ENCODE measurements around the gene ITGA7. TPM values are rescaled to one million over a fixed set of nuclear protein-coding genes. Genes with fewer than 3 reads are reported as not detected.

ITGA7 gene
- total and polyA plus RNA-seq, 8 donors = 10.3 to 62.4 (median 20.7) TPM

- peaks cover 0 to 58% of the 10 kb centered on the region in 2 donors for H3K4me1 ChIP-seq
- no peak overlapping the region for H3K4me3 ChIP-seq
- no peaks in the 10 kb centered on the region for H3K9me3 ChIP-seq
- intact Hi-C loops (cut with DNase I) = no loop called here
- H3K27me3 ChIP-seq = no peaks in the 10 kb centered on the region
- DNase-seq = no peak
- H3K27ac ChIP-seq = peak overlapping the region; percentile 67 to 96
- no peak for ATAC-seq
- H3K36me3 ChIP-seq = no peaks in the 10 kb centered on the region
- TF ChIP-seq, protein P1, sequence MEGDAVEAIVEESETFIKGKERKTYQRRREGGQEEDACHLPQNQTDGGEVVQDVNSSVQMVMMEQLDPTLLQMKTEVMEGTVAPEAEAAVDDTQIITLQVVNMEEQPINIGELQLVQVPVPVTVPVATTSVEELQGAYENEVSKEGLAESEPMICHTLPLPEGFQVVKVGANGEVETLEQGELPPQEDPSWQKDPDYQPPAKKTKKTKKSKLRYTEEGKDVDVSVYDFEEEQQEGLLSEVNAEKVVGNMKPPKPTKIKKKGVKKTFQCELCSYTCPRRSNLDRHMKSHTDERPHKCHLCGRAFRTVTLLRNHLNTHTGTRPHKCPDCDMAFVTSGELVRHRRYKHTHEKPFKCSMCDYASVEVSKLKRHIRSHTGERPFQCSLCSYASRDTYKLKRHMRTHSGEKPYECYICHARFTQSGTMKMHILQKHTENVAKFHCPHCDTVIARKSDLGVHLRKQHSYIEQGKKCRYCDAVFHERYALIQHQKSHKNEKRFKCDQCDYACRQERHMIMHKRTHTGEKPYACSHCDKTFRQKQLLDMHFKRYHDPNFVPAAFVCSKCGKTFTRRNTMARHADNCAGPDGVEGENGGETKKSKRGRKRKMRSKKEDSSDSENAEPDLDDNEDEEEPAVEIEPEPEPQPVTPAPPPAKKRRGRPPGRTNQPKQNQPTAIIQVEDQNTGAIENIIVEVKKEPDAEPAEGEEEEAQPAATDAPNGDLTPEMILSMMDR (IDR thresholded peaks at IDR 0.05) = no peak
These were observed 60.7 kb downstream of the ITGA7 start for GRCh38 chr12:55647027-55647426.

DNA sequence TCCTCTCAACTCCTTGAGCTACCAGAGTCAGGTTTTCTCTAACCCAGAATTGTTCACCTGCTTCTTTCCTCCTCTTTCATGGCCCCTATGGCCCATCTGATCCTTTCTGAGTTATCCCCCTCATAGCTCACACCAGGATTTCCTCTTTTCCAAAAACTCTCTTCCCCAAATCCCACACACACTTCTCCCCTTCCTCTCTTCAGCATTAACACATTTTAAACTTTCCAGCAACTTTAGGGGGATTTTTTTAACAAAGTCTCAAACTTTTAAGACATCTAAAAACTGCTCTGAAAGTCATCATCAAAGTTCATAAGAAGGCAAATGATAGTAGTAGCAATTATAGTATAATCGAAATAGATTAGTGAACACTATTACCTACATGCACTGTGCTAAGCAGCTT is 63.1 kb downstream of the ITGA7 start:
- ATAC-seq (no peak), DNase-seq (no peak)
- Histone ChIP-seq H3K27me3 (no peaks in the 10 kb centered on the region), H3K4me3 (no peak overlapping the region), H3K36me3 (no peaks in the 10 kb centered on the region), H3K27ac (peak overlapping the region in 1 of 2 donors; percentile 96), H3K9me3 (no peaks in the 10 kb centered on the region), H3K4me1 (peaks cover 0 to 57% of the 10 kb centered on the region in 2 donors)
- TF ChIP-seq, protein P1 (IDR thresholded peaks at IDR 0.05) = no peak
- intact Hi-C loops (cut with DNase I) = no loop called here

DNA sequence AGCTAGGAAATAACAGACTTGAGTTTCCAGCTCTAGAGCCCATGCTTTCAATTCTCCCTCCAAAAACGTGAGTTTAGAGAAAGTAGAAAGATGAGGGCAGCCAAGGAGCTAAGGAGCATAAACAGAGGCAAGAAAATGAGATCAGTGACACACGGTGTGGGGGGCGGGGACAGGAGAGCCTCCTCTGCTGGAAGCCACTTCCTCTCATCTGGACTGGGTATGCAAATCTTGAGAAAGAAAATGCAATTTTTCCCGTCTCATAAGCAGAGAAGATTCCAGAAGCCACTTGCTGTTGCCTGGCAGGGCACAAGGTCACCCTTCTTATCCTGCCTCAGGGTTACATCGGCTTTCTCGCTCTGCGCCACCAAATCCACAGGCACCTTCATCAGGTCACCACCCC is 65.0 kb downstream of the ITGA7 start:
- Histone ChIP-seq H3K27ac (peak overlapping the region; percentile 30 to 96), H3K36me3 (no peaks in the 10 kb centered on the region), H3K9me3 (no peaks in the 10 kb centered on the region), H3K4me1 (peaks cover 0 to 57% of the 10 kb centered on the region in 2 donors), H3K4me3 (peak overlapping the region in 1 of 2 donors; percentile 7), H3K27me3 (no peaks in the 10 kb centered on the region)
- TF ChIP-seq, protein P1 (IDR thresholded peaks at IDR 0.05) = no peak
- intact Hi-C loops (cut with DNase I) = no loop called here
- peak in 1 of 4 donors; percentile 79 for DNase-seq
- no peak for ATAC-seq

DNA sequence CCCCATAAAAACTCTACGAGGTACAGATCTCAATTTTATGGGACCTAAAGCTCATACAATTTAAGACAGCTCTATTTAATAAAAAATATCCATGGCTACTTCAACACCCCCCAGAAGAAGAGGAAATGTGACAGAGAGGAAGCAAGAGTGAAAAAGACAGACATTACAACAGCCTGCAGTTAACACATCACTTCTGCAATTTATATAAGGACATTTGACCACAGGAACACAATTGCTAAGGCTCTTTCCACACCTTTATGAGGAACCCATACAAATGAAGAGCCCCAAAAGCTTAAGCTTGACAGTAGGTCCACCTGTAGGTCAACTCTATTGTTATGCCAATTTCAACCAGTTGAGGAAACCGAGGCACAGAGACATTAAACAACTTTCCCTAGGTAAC is 65.4 kb downstream of the ITGA7 start:
- intact Hi-C loops (cut with DNase I) = no loop called here
- Histone ChIP-seq H3K27me3 (no peaks in the 10 kb centered on the region), H3K36me3 (no peaks in the 10 kb centered on the region), H3K4me3 (peak overlapping the region in 1 of 2 donors; percentile 7), H3K4me1 (peaks cover 0 to 53% of the 10 kb centered on the region in 2 donors), H3K27ac (peak overlapping the region; percentile 44 to 96), H3K9me3 (no peaks in the 10 kb centered on the region)
- ATAC-seq = peak; percentile 5
- no peak for DNase-seq
- TF ChIP-seq, protein P1 (IDR thresholded peaks at IDR 0.05) = no peak

DNA sequence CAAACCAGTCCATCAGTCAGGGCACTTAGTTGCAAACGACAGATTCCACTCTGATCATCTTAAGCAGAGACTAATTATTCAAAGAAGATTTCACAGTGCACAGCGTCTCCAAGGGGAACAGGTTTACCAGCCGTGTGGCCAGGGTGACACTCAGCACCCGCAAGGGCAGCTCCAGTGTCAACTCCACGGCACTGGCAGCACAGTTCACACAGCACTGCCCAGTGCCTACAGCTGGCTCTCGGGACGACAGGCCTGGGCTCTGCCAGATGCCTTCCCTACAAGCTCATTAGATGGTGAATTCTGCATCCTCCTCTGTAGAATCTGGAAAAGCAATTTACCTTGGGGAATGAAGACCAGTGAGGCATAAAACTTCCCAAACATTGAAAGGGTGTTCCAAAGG is 66.1 kb downstream of the ITGA7 start:
- peak overlapping the region; percentile 44 to 96 for H3K27ac ChIP-seq
- H3K4me1 ChIP-seq = peaks cover 0 to 51% of the 10 kb centered on the region in 2 donors
- H3K27me3 ChIP-seq = no peaks in the 10 kb centered on the region
- H3K36me3 ChIP-seq = no peaks in the 10 kb centered on the region
- ATAC-seq (no peak), DNase-seq (no peak)
- no peaks in the 10 kb centered on the region for H3K9me3 ChIP-seq
- TF ChIP-seq, protein P1 (IDR thresholded peaks at IDR 0.05) = no peak
- H3K4me3 ChIP-seq = no peak overlapping the region
- intact Hi-C loops (cut with DNase I) = no loop called here
